Liver (tissue), 3 donors: ENCODE measurements around the gene AAK1.

Source experiments
- EGR1 ChIP-seq, 2 donors: IDR thresholded peaks; 2 replicates each; pipeline ENCODE4 v1.6.1; 2016 to 2018; ENCODE audit warnings: antibody characterized with exemption in 2 of 2, low read depth in 2 of 2
- FOXA1 ChIP-seq: IDR thresholded peaks from 2 replicates; pipeline ENCODE4 v1.6.1; 2016; ENCODE audit warnings: antibody characterized with exemption
- GABPA ChIP-seq, 2 donors: IDR thresholded peaks in 1 of 2; conservative IDR thresholded peaks in 1 of 2; 2 replicates each; pipeline ENCODE4 v1.6.1; 2016; ENCODE audit warnings: antibody characterized with exemption in 2 of 2, mild to moderate bottlenecking in 1 of 2, moderate library complexity in 1 of 2
- JUND ChIP-seq, 2 donors: IDR thresholded peaks; 2 replicates each; pipeline ENCODE4 v1.6.1; 2016; ENCODE audit warnings: antibody characterized with exemption in 2 of 2
- RAD21 ChIP-seq, 2 donors: IDR thresholded peaks; 2 replicates each; pipeline ENCODE4 v1.6.1; 2016; ENCODE audit warnings: antibody characterized with exemption in 2 of 2, mild to moderate bottlenecking in 2 of 2
- RXRA ChIP-seq, 2 donors: IDR thresholded peaks; 2 replicates each; pipeline ENCODE4 v1.6.1; 2017 to 2018; ENCODE audit warnings: antibody characterized with exemption in 2 of 2, mild to moderate bottlenecking in 1 of 2
- SP1 ChIP-seq: IDR thresholded peaks from 2 replicates; pipeline ENCODE4 v1.6.1; 2018; ENCODE audit warnings: antibody characterized with exemption, mild to moderate bottlenecking
- TAF1 ChIP-seq: conservative IDR thresholded peaks from 2 replicates; pipeline ENCODE4 v1.6.1; 2016; ENCODE audit warnings: antibody characterized with exemption, mild to moderate bottlenecking
- YY1 ChIP-seq: IDR thresholded peaks from 2 replicates; pipeline ENCODE4 v1.6.1; 2016; ENCODE audit warnings: antibody characterized with exemption, mild to moderate bottlenecking
- TF ChIP-seq, protein P1 (sequence below): fragments of 150-350 bp; IDR thresholded peaks from 2 replicates; pipeline ENCODE4 v1.5.1; 2017; ENCODE audit warnings: improper control_type of control experiment, low read depth, low read length; ENCODE audit not compliant: missing input control
- TF ChIP-seq, protein P2 (sequence below): IDR thresholded peaks from 2 replicates; pipeline ENCODE4 v1.6.1; 2016; ENCODE audit warnings: antibody characterized with exemption
- TF ChIP-seq, protein P3 (sequence below): IDR thresholded peaks from 2 replicates; pipeline ENCODE4 v1.6.1; 2016; ENCODE audit warnings: antibody characterized with exemption
- TF ChIP-seq, protein P4 (sequence below): IDR thresholded peaks from 2 replicates; pipeline ENCODE4 v1.6.1; 2016; ENCODE audit warnings: antibody characterized with exemption
- TF ChIP-seq, protein P5 (sequence below): IDR thresholded peaks from 2 replicates; pipeline ENCODE4 v1.6.1; 2016; ENCODE audit warnings: antibody characterized with exemption, mild to moderate bottlenecking
- donor health status: healthy.
- donor health status: healthy.

DNA sequence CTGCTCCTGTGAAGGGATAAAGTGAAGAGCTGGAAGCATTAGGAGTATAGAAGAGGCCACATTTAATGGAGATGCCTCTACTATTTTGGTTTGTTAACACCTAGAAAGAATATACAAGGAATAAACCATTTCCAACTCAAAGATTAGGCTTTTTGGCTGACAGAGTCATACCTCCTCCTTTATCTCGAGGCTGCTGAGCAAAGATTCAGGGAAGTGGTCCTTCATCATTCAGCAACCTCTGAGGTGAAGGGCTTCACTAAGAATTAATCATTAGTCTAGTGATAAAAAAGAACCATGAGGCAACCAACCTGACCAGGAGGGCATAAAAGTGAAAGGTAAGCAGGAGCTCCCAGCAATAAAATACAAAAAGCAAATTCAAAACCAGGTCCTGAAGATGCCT lies 25.8 kb downstream of the AAK1 start:
- TF ChIP-seq EGR1 (IDR thresholded peaks at IDR 0.05; ENCODE audit: low read depth in 2 of 2) (no peak), RXRA (IDR thresholded peaks at IDR 0.05) (no peak), YY1 (no peak), TAF1 (no peak), FOXA1 (no peak), GABPA (IDR thresholded peaks at IDR 0.05 in 1 of 2, conservative IDR thresholded peaks at IDR 0.05 in 1 of 2) (no peak), SP1 (no peak), RAD21 (IDR thresholded peaks at IDR 0.05) (no peak), JUND (IDR thresholded peaks at IDR 0.05) (no peak)
- TF ChIP-seq, protein P1, sequence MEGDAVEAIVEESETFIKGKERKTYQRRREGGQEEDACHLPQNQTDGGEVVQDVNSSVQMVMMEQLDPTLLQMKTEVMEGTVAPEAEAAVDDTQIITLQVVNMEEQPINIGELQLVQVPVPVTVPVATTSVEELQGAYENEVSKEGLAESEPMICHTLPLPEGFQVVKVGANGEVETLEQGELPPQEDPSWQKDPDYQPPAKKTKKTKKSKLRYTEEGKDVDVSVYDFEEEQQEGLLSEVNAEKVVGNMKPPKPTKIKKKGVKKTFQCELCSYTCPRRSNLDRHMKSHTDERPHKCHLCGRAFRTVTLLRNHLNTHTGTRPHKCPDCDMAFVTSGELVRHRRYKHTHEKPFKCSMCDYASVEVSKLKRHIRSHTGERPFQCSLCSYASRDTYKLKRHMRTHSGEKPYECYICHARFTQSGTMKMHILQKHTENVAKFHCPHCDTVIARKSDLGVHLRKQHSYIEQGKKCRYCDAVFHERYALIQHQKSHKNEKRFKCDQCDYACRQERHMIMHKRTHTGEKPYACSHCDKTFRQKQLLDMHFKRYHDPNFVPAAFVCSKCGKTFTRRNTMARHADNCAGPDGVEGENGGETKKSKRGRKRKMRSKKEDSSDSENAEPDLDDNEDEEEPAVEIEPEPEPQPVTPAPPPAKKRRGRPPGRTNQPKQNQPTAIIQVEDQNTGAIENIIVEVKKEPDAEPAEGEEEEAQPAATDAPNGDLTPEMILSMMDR = no peak
- TF ChIP-seq, protein P2, sequence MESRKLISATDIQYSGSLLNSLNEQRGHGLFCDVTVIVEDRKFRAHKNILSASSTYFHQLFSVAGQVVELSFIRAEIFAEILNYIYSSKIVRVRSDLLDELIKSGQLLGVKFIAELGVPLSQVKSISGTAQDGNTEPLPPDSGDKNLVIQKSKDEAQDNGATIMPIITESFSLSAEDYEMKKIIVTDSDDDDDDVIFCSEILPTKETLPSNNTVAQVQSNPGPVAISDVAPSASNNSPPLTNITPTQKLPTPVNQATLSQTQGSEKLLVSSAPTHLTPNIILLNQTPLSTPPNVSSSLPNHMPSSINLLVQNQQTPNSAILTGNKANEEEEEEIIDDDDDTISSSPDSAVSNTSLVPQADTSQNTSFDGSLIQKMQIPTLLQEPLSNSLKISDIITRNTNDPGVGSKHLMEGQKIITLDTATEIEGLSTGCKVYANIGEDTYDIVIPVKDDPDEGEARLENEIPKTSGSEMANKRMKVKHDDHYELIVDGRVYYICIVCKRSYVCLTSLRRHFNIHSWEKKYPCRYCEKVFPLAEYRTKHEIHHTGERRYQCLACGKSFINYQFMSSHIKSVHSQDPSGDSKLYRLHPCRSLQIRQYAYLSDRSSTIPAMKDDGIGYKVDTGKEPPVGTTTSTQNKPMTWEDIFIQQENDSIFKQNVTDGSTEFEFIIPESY = no peak
- TF ChIP-seq, protein P3, sequence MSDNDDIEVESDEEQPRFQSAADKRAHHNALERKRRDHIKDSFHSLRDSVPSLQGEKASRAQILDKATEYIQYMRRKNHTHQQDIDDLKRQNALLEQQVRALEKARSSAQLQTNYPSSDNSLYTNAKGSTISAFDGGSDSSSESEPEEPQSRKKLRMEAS = no peak
- TF ChIP-seq, protein P4, sequence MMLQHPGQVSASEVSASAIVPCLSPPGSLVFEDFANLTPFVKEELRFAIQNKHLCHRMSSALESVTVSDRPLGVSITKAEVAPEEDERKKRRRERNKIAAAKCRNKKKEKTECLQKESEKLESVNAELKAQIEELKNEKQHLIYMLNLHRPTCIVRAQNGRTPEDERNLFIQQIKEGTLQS = no peak
- TF ChIP-seq, protein P5, sequence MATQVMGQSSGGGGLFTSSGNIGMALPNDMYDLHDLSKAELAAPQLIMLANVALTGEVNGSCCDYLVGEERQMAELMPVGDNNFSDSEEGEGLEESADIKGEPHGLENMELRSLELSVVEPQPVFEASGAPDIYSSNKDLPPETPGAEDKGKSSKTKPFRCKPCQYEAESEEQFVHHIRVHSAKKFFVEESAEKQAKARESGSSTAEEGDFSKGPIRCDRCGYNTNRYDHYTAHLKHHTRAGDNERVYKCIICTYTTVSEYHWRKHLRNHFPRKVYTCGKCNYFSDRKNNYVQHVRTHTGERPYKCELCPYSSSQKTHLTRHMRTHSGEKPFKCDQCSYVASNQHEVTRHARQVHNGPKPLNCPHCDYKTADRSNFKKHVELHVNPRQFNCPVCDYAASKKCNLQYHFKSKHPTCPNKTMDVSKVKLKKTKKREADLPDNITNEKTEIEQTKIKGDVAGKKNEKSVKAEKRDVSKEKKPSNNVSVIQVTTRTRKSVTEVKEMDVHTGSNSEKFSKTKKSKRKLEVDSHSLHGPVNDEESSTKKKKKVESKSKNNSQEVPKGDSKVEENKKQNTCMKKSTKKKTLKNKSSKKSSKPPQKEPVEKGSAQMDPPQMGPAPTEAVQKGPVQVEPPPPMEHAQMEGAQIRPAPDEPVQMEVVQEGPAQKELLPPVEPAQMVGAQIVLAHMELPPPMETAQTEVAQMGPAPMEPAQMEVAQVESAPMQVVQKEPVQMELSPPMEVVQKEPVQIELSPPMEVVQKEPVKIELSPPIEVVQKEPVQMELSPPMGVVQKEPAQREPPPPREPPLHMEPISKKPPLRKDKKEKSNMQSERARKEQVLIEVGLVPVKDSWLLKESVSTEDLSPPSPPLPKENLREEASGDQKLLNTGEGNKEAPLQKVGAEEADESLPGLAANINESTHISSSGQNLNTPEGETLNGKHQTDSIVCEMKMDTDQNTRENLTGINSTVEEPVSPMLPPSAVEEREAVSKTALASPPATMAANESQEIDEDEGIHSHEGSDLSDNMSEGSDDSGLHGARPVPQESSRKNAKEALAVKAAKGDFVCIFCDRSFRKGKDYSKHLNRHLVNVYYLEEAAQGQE = no peak
